ENCODE results near the gene PRDM4. TPM values are rescaled to one million over a fixed set of nuclear protein-coding genes. Genes with fewer than 3 reads are reported as not detected.
"Not testable (repeated sequence)": the region's sequence is repeated elsewhere in the genome, so short reads cannot be mapped to it uniquely, and the experiment has no call there.

Gene PRDM4
- total RNA-seq, 1 donor from 2014 or later, result 25.4 TPM

DNA sequence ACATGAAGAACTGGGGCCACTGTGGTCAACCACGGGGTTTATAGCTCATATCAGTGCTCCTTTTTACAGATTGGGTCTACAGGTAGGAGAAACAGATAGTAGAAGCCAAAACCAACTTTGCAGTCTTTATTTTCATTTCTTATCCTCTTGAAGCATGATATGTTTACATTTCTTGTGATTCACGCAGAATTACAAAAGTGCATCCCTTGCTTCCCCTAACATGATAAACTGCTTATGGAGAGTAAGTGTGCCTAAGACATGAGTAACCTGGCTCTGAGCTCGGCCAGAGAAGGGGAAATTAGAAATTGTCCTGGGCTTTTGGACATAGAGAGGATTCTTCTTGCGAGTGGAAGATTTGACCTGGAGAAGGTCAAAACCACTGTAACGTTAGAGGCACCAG is 56.9 kb downstream of the PRDM4 start:
- Histone ChIP-seq H3K9me3 (no peaks in the 10 kb centered on the region), H3K4me3 (no peak overlapping the region), H3K27me3 (ENCODE audit: low read depth) (no peaks in the 10 kb centered on the region), H3K4me1 (no peaks in the 10 kb centered on the region), H3K36me3 (peaks cover 83% of the 10 kb centered on the region), H3K27ac (no peak overlapping the region)
- intact Hi-C loops (cut with DNase I), result no loop called here
- ATAC-seq, result no peak
- TF ChIP-seq, protein P1, sequence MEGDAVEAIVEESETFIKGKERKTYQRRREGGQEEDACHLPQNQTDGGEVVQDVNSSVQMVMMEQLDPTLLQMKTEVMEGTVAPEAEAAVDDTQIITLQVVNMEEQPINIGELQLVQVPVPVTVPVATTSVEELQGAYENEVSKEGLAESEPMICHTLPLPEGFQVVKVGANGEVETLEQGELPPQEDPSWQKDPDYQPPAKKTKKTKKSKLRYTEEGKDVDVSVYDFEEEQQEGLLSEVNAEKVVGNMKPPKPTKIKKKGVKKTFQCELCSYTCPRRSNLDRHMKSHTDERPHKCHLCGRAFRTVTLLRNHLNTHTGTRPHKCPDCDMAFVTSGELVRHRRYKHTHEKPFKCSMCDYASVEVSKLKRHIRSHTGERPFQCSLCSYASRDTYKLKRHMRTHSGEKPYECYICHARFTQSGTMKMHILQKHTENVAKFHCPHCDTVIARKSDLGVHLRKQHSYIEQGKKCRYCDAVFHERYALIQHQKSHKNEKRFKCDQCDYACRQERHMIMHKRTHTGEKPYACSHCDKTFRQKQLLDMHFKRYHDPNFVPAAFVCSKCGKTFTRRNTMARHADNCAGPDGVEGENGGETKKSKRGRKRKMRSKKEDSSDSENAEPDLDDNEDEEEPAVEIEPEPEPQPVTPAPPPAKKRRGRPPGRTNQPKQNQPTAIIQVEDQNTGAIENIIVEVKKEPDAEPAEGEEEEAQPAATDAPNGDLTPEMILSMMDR (IDR thresholded peaks at IDR 0.05), result no peak
- no peak for DNase-seq

DNA sequence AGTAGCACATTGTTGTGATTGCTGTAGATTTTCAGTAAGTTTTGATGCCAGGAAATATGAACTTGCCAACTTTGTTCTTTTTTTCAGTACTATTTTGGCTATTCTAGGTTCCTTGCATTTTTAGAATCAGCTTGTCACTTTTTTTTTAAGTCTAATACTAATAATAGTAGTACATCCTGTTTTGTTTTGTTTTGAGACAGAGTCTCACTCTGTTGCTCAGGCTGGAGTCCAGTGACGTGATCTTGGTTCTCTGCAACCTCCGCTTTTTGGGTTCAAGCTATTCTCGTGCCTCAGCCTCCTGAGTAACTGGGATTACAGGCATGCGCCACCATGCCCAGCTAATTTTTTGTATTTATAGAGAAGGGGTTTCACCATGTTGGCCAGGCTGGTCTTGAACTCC is 58.8 kb downstream of the PRDM4 start:
- no peaks in the 10 kb centered on the region for H3K9me3 ChIP-seq
- no peak for ATAC-seq
- no peak overlapping the region for H3K4me3 ChIP-seq
- H3K36me3 ChIP-seq, result peaks cover 86% of the 10 kb centered on the region
- no peaks in the 10 kb centered on the region for H3K4me1 ChIP-seq
- H3K27ac ChIP-seq, result no peak overlapping the region
- intact Hi-C loops (cut with DNase I), result no loop called here
- TF ChIP-seq, protein P1 (IDR thresholded peaks at IDR 0.05), result no peak
- DNase-seq, result no peak
- no peaks in the 10 kb centered on the region for H3K27me3 ChIP-seq (ENCODE audit: low read depth)

DNA sequence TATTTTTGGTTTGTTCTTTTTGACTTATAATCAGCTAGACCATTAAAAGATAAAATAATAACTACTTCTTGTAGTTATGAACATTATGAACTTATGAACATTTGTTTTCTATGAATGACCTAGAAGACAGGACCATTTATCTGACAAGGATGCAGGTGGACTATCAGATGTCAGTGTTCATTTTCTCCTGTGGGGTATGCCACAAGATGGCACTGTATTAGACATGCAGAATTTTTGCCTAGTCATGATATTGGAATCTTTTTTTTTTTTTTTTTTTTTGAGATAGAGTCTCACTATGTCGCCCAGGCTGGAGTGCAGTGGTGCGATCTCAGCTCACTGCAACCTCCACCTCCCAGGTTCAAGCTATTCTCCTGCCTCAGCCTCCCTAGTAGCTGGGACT is 65.2 kb downstream of the PRDM4 start:
- DNase-seq; H3K9me3 ChIP-seq; intact Hi-C loops (cut with DNase I); ATAC-seq; H3K4me1 ChIP-seq; H3K27me3 ChIP-seq (ENCODE audit: low read depth); H3K4me3 ChIP-seq; H3K27ac ChIP-seq: not testable (repeated sequence)
- H3K36me3 ChIP-seq, result peaks cover 100% of the 10 kb centered on the region

DNA sequence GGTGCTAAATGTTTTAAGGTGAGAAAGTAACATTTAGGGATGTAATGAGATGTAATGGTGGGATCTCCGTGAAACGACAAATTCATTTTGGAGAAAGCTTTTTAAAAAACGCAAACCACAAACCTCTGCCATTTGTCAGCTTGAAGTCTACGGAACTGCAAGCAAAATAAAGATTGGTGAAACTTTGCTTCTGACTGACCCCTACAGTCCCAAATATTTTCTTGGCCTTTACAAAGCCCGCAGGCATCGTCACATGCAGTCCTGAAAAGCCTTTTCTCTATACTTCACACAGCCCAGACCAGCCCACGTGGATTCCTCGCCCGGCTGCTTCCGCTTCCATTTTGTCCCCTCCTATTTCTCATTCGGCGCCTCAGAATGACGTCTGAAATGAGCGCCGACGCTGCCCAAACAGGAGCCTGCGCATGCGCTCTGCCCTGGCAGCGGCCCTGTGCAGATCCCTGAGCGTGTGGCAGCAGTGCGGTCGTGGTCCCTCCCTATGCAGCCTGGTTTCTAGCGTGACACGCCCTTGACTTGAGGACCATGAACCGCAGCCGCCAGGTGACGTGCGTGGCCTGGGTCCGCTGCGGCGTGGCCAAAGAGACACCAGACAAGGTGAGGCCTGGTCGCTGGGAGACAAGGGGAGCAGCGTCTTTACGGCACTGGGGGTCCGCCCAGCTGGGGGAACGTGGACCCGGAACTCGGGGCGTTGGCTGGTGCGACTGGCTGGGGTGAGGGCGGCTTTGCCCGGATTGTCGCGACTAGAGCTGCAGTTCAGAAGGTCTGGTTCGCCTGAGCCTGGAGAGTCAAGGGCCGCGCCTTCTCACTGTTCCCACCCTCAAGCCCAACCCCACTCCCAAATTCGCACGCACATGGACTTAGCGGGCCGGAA is 75.3 kb downstream of the PRDM4 start, which contains the start of gene PWP1:
PWP1 (plus strand) TSS at position 440 of the 889 bp plus-strand sequence; CDS start at position 541, 101 bp downstream.
- intact Hi-C loops (cut with DNase I), result no loop called here
- DNase-seq (peak; percentile 98), ATAC-seq (peak; percentile 98)
- Histone ChIP-seq H3K27ac (peak within 1 kb of the TSS; percentile 86), H3K4me1 (peaks cover 22% of the 10 kb centered on the region), H3K27me3 (ENCODE audit: low read depth) (no peaks in the 10 kb centered on the region), H3K4me3 (peak within 1 kb of the TSS; percentile 95), H3K36me3 (peaks cover 24% of the 10 kb centered on the region), H3K9me3 (no peaks in the 10 kb centered on the region)
- TF ChIP-seq, protein P1 (IDR thresholded peaks at IDR 0.05), result no peak

DNA sequence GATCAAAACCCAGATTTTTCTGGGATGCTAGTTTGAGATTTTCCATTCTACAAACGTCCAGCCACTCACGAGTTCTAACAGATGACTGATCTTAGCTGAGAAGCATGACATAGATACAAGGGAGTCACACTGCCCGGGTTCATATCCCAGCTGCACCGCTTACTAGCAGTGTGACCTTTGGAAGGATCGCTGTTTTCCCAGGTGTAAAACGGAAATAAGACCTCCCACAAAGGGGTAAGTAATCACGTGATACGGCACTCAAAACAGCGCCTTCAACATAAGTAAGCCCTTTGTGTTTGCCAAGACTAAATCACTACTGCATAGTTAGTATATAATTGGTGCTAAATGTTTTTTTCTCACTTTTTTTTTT is 76.0 kb downstream of the PRDM4 start:
- H3K36me3 ChIP-seq, result peaks cover 18% of the 10 kb centered on the region
- ATAC-seq, result peak in 1 of 2 donors; percentile 25
- H3K4me3 ChIP-seq, result peak overlapping the region; percentile 95
- H3K27me3 ChIP-seq (ENCODE audit: low read depth), result no peaks in the 10 kb centered on the region
- no peaks in the 10 kb centered on the region for H3K9me3 ChIP-seq
- TF ChIP-seq, protein P1 (IDR thresholded peaks at IDR 0.05), result no peak
- intact Hi-C loops (cut with DNase I), result no loop called here
- H3K4me1 ChIP-seq, result peaks cover 22% of the 10 kb centered on the region
- peak overlapping the region; percentile 86 for H3K27ac ChIP-seq
- no peak for DNase-seq
